ENCODE measurements around the gene UGT1A7. TPM values are rescaled to one million over a fixed set of nuclear protein-coding genes. Genes with fewer than 3 reads are reported as not detected.
A peak's percentile ranks its signal among the peaks of the same experiment; 100 is the strongest.
"Not testable (repeated sequence)": the region's sequence is repeated elsewhere in the genome, so short reads cannot be mapped to it uniquely, and the experiment has no call there.

The UGT1A7 gene
- polyA plus RNA-seq, 1 experiment = not detected

GRCh38 chr2:233698740-233699139 lies 17.0 kb downstream of the UGT1A7 start:
- ChIA-PET POLR2A (no interaction called here), CTCF (interaction anchor here (1.8 kb wide), 1 partner anchor 12 kb away, joined by 7 read pairs; no protein-coding TSS in a partner anchor)
- no peak for TF ChIP-seq CTCF (IDR thresholded peaks at IDR 0.05; ENCODE audit: insufficient read depth, low read depth, low read length)
- DNase-seq (ENCODE audit: low read depth) = no peak
- no peaks in the 10 kb centered on the region for H3K36me3 ChIP-seq (ENCODE audit: control insufficient read depth, insufficient read depth, low read length)
- no peaks in the 10 kb centered on the region for H3K27me3 ChIP-seq (ENCODE audit: control insufficient read depth, insufficient read depth, low read length)
- H3K4me3 ChIP-seq (ENCODE audit: low read depth, low read length) = no peak overlapping the region

- TF ChIP-seq CTCF (IDR thresholded peaks at IDR 0.05; ENCODE audit: insufficient read depth, low read depth, low read length) = no peak
- CTCF ChIA-PET = interaction anchor here (0.6 to 1.8 kb wide), 3 partner anchors 12 to 295 kb away, joined by 3 to 7 read pairs (median 3); no protein-coding TSS in a partner anchor
- POLR2A ChIA-PET = no interaction called here
- no peaks in the 10 kb centered on the region for H3K36me3 ChIP-seq (ENCODE audit: control insufficient read depth, insufficient read depth, low read length)
- no peak for DNase-seq (ENCODE audit: low read depth)
- no peak overlapping the region for H3K4me3 ChIP-seq (ENCODE audit: low read depth, low read length)
- H3K27me3 ChIP-seq (ENCODE audit: control insufficient read depth, insufficient read depth, low read length) = no peaks in the 10 kb centered on the region
These were observed 17.8 kb downstream of the UGT1A7 start for GRCh38 chr2:233699424-233700027.

GRCh38 chr2:233700028-233700635 lies 18.4 kb downstream of the UGT1A7 start:
- CTCF ChIA-PET = interaction anchor here (0.6 to 1.8 kb wide), 3 partner anchors 11 to 296 kb away, joined by 3 to 7 read pairs (median 3); no protein-coding TSS in a partner anchor
- peak; percentile 89 for DNase-seq (ENCODE audit: low read depth)
- TF ChIP-seq CTCF (IDR thresholded peaks at IDR 0.05; ENCODE audit: insufficient read depth, low read depth, low read length) = no peak
- no peaks in the 10 kb centered on the region for H3K27me3 ChIP-seq (ENCODE audit: control insufficient read depth, insufficient read depth, low read length)
- H3K36me3 ChIP-seq (ENCODE audit: control insufficient read depth, insufficient read depth, low read length) = no peaks in the 10 kb centered on the region
- H3K4me3 ChIP-seq (ENCODE audit: low read depth, low read length) = no peak overlapping the region
- POLR2A ChIA-PET = interaction anchor here (0.7 kb wide), 1 partner anchor 449 kb away, joined by 5 read pairs; the partner anchor contains the start of gene ATG16L1

- DNase-seq (ENCODE audit: low read depth); POLR2A ChIA-PET; H3K27me3 ChIP-seq (ENCODE audit: control insufficient read depth, insufficient read depth, low read length); CTCF ChIA-PET; H3K36me3 ChIP-seq (ENCODE audit: control insufficient read depth, insufficient read depth, low read length); H3K4me3 ChIP-seq (ENCODE audit: low read depth, low read length): not testable (repeated sequence)
These were observed 19.1 kb downstream of the UGT1A7 start for GRCh38 chr2:233700842-233701241.

- TF ChIP-seq CTCF (IDR thresholded peaks at IDR 0.05; ENCODE audit: insufficient read depth, low read depth, low read length) = no peak
- ChIA-PET CTCF (interaction anchor here (0.6 kb wide), 1 partner anchor 227 kb away, joined by 3 read pairs; no protein-coding TSS in a partner anchor), POLR2A (no interaction called here)
- H3K27me3 ChIP-seq (ENCODE audit: control insufficient read depth, insufficient read depth, low read length) = no peaks in the 10 kb centered on the region
- no peak overlapping the region for H3K4me3 ChIP-seq (ENCODE audit: low read depth, low read length)
- no peaks in the 10 kb centered on the region for H3K36me3 ChIP-seq (ENCODE audit: control insufficient read depth, insufficient read depth, low read length)
- DNase-seq (ENCODE audit: low read depth) = no peak
These were observed 20.5 kb downstream of the UGT1A7 start for GRCh38 chr2:233702238-233702637.

Data from BJ (cell line).